DND-41 (cell line): Measurements from ENCODE around the gene TEDC1.

Experiments used
- ATAC-seq: fragments of 200-7000 bp; cut with Tn5 transposase; 3 replicates; pipeline ENCODE4 v1.9.1; 2021; ENCODE audit warnings: low read depth; ENCODE audit not compliant: insufficient read depth
- DNase-seq: peaks from one replicate; pipeline ENCODE4 v3.0.0-alpha.2; 2020
- H2AFZ ChIP-seq: 2 replicates; pipeline ENCODE4 v1.6.0; 2012; ENCODE audit warnings: low read depth, low read length
- H3K27ac ChIP-seq: 2 replicates; pipeline ENCODE4 v1.5.1; 2012; ENCODE audit warnings: low read length, inconsistent platforms
- H3K27me3 ChIP-seq: fragments of 200-600 bp; sonication (generic); 2 replicates; pipeline ENCODE4 v1.6.0; 2012; ENCODE audit warnings: low read length, mild to moderate bottlenecking, inconsistent platforms; ENCODE audit not compliant: insufficient read depth, poor library complexity
- H3K36me3 ChIP-seq: 2 replicates; pipeline ENCODE4 v1.5.1; 2012; ENCODE audit warnings: low read length, inconsistent platforms; ENCODE audit not compliant: insufficient read depth
- H3K4me1 ChIP-seq: 2 replicates; pipeline ENCODE4 v1.5.1; 2012; ENCODE audit warnings: mild to moderate bottlenecking, low read length; ENCODE audit not compliant: insufficient read depth
- H3K4me2 ChIP-seq: 2 replicates; pipeline ENCODE4 v1.6.0; 2012; ENCODE audit warnings: mild to moderate bottlenecking, moderate library complexity, low read length, inconsistent platforms; ENCODE audit not compliant: insufficient read depth
- H3K4me3 ChIP-seq, 2 experiments: fragments of 200-600 bp in 1 of 2; shearing (Covaris generic) in 1 of 2; 2 replicates each; pipeline ENCODE4 v1.5.1; 2012 to 2016; ENCODE audit warnings: inconsistent platforms in 2 of 2, low read length in 2 of 2, mild to moderate bottlenecking in 2 of 2, low read depth in 1 of 2, moderate library complexity in 1 of 2
- H3K79me2 ChIP-seq: 2 replicates; pipeline ENCODE4 v1.6.0; 2012; ENCODE audit warnings: low read length, inconsistent platforms; ENCODE audit not compliant: insufficient read depth
- H3K9ac ChIP-seq: 2 replicates; pipeline ENCODE4 v1.6.0; 2012; ENCODE audit warnings: low read depth, mild to moderate bottlenecking, inconsistent platforms, low read length, moderate library complexity
- H3K9me3 ChIP-seq: 2 replicates; pipeline ENCODE4 v1.5.1; 2012; ENCODE audit warnings: low read length, moderate library complexity, mild to moderate bottlenecking, inconsistent platforms; ENCODE audit not compliant: insufficient read depth, severe bottlenecking
- H4K20me1 ChIP-seq: 2 replicates; pipeline ENCODE4 v1.6.0; 2012; ENCODE audit warnings: low read length; ENCODE audit not compliant: insufficient read depth
- EZH2 ChIP-seq: IDR thresholded peaks from 3 replicates; pipeline ENCODE4 v1.6.1; 2012; ENCODE audit warnings: borderline replicate concordance, low read depth, mild to moderate bottlenecking, moderate library complexity, low read length, inconsistent platforms; ENCODE audit not compliant: severe bottlenecking
- TF ChIP-seq, protein P1 (sequence below): IDR thresholded peaks from 2 replicates; pipeline ENCODE4 v1.5.1; 2012; ENCODE audit warnings: borderline replicate concordance, low read length, moderate library complexity, mild to moderate bottlenecking; ENCODE audit not compliant: poor library complexity, severe bottlenecking; ENCODE audit errors: extremely low read depth

TEDC1 gene

GRCh38 chr14:105497671-105498429 is 6.8 kb downstream of the TEDC1 start:
- no peak overlapping the region for H3K27ac ChIP-seq
- no peak overlapping the region for H3K4me3 ChIP-seq
- no peak overlapping the region for H2AFZ ChIP-seq
- H3K36me3 ChIP-seq = peaks cover 40% of the 10 kb centered on the region
- H3K27me3 ChIP-seq = no peaks in the 10 kb centered on the region
- H3K9ac ChIP-seq = no peak overlapping the region
- peaks cover 50% of the 10 kb centered on the region for H4K20me1 ChIP-seq
- no peaks in the 10 kb centered on the region for H3K9me3 ChIP-seq
- peaks cover 7% of the 10 kb centered on the region for H3K4me1 ChIP-seq
- TF ChIP-seq, protein P1, sequence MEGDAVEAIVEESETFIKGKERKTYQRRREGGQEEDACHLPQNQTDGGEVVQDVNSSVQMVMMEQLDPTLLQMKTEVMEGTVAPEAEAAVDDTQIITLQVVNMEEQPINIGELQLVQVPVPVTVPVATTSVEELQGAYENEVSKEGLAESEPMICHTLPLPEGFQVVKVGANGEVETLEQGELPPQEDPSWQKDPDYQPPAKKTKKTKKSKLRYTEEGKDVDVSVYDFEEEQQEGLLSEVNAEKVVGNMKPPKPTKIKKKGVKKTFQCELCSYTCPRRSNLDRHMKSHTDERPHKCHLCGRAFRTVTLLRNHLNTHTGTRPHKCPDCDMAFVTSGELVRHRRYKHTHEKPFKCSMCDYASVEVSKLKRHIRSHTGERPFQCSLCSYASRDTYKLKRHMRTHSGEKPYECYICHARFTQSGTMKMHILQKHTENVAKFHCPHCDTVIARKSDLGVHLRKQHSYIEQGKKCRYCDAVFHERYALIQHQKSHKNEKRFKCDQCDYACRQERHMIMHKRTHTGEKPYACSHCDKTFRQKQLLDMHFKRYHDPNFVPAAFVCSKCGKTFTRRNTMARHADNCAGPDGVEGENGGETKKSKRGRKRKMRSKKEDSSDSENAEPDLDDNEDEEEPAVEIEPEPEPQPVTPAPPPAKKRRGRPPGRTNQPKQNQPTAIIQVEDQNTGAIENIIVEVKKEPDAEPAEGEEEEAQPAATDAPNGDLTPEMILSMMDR = no peak
- TF ChIP-seq EZH2 = no peak
- DNase-seq (no peak), ATAC-seq (no peak)
- H3K4me2 ChIP-seq = no peak overlapping the region
- H3K79me2 ChIP-seq = peaks cover 2% of the 10 kb centered on the region; the same call in 1 of the 2 replicates

- H3K4me2 ChIP-seq = no peak overlapping the region
- no peak for ATAC-seq
Measured at GRCh38 chr14:105498430-105499255, 7.6 kb downstream of the TEDC1 start.

DNA sequence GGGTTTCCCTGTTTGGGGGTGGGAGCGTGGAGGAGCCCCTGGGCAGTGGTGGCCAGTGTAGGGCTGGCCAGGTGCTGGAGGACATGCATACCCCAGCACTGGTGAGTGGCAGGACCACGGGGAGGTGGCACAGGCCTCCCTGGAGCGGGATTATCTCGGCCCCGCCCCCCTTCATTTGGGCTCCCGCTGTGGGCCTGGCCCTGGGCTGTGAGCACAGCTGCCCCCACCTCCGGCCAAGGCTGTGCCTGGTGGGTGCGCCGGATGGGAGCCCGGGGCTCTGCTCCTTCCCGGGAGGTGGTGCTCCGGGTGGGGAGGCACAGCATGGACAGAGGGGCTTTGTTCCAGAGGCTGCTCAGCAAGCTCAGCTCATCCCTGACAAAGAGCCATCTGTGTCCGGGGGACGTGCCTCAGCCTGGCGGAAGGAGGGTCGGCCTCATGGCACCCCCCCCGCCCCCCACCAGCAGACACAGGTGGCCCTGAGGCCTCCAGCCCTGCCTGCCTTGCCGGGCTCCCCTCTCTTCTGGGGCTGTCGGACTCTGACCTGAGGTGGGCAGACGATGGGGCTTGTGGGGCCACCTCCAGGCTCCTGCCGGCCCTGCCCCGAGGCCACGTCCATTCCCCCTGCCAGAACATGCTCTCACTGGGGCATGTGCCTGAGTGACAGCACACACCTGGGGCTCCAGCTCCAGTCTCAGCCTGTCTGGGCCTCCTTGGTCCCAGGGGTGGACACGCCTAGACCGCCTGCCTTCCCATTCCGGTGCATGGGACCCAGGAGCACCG is 8.4 kb downstream of the TEDC1 start:
- no peaks in the 10 kb centered on the region for H3K9me3 ChIP-seq
- H4K20me1 ChIP-seq = peaks cover 38% of the 10 kb centered on the region
- peak; percentile 11; the same call in 1 of the 3 replicates for ATAC-seq

More at GRCh38 chr14:105498430-105499255, 7.6 kb downstream of the TEDC1 start:
- Histone ChIP-seq H3K36me3 (peaks cover 32% of the 10 kb centered on the region), H4K20me1 (peaks cover 44% of the 10 kb centered on the region), H3K4me1 (peaks cover under 1% of the 10 kb centered on the region; the same call in 1 of the 2 replicates), H3K27me3 (no peaks in the 10 kb centered on the region), H3K79me2 (no peaks in the 10 kb centered on the region; the same call in 1 of the 2 replicates), H3K27ac (no peak overlapping the region), H2AFZ (no peak overlapping the region), H3K9me3 (no peaks in the 10 kb centered on the region), H3K9ac (no peak overlapping the region), H3K4me3 (no peak overlapping the region)
- DNase-seq = no peak
- TF ChIP-seq, protein P1 = no peak
- TF ChIP-seq EZH2 = no peak

More for the DNA sequence above, 8.4 kb downstream of the TEDC1 start:
- no peak overlapping the region for H2AFZ ChIP-seq
- no peak overlapping the region for H3K27ac ChIP-seq
- no peaks in the 10 kb centered on the region for H3K79me2 ChIP-seq
- no peaks in the 10 kb centered on the region for H3K27me3 ChIP-seq
- no peak overlapping the region for H3K4me2 ChIP-seq
- H3K4me3 ChIP-seq = no peak overlapping the region
- H3K36me3 ChIP-seq = peaks cover 27% of the 10 kb centered on the region
- no peaks in the 10 kb centered on the region for H3K4me1 ChIP-seq
- no peak overlapping the region for H3K9ac ChIP-seq
- DNase-seq = no peak
- no peak for TF ChIP-seq EZH2
- TF ChIP-seq, protein P1 = no peak
